ENCODE measurements around the gene CDH2. TPM values are rescaled to one million over a fixed set of nuclear protein-coding genes. Genes with fewer than 3 reads are reported as not detected.

Gene CDH2
- total and polyA plus RNA-seq, 10 donors = 0.96 to 40.2 (median 24.6) TPM

GRCh38 chr18:27901424-27902226 lies 275.3 kb downstream of the CDH2 start:
- WGBS, 5 donors = 71 to 83% (median 78%) methylated on average over 4 of the region's 4 CpGs
- no peak for DNase-seq
- TF ChIP-seq POLR2AphosphoS5 (IDR thresholded peaks at IDR 0.05) (no peak), CTCF (IDR thresholded peaks at IDR 0.05 in 8 of 11, conservative IDR thresholded peaks at IDR 0.05 in 3 of 11) (no peak), POLR2A (IDR thresholded peaks at IDR 0.05) (no peak)
- intact Hi-C loops (cut with DNase I; ENCODE audit: low total_unique reads) = no loop called here
- H3K27ac ChIP-seq = no peak overlapping the region
- peaks cover 0 to 23% (median 14%) of the 10 kb centered on the region in 8 donors for H3K9me3 ChIP-seq
- H3K4me1 ChIP-seq = no peaks in the 10 kb centered on the region
- no peak overlapping the region for H3K4me3 ChIP-seq
- no peaks in the 10 kb centered on the region for H3K36me3 ChIP-seq
- no peaks in the 10 kb centered on the region for H3K27me3 ChIP-seq (replicated peaks in 1 of 7)
